Jurkat, Clone E6-1 (cell line): ENCODE data around the gene SCNM1.
A peak's percentile ranks its signal among the peaks of the same experiment; 100 is the strongest.

ENCODE experiments used
- DNase-seq: peaks from one replicate; pipeline ENCODE4 v3.0.0-alpha.2; 2011; ENCODE audit warnings: low read depth, low spot score
- H3K4me3 ChIP-seq: 2 replicates; pipeline ENCODE4 v1.5.1; 2011; ENCODE audit warnings: mild to moderate bottlenecking, low read length, control low read depth, moderate library complexity

SCNM1 gene

DNA sequence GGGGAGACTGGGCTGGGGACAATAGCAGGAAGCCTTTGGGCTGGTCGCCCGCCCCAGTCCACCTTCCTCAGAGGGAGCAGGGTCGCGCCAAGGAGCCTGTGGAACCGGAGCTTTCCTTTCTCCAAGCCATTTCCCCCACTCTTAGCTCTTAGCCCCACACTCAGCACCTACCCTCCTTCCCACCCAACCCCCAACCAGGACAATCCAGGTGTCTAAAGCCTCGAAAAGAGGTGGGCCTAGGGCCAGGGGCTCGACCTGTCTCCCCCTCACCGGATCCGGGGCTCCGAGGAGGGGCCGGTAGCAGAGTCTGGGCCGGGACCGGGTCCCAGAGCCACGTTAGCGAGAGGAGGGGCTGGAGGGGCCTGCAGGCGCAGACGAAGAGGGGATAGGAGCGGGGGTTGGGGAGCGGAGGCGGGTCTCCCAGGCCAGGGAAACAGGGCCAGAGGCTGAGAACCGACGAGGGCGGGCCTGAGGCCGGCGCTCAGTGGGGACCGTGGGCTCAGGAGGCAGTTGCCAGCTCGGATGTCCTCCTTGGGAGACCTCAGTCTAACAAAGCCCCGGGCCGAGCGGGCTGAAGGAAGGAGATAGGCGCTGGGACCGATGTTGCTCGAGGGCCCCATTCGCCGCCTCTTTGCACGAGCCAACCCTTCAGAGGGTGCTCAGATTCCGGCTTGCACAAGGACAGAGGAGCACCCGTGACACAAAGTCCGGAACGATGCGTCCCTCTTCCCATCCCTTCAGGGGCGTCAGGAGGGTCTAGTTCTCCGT, 20.5 kb upstream of the SCNM1 start:
- H3K4me3 ChIP-seq = no peak overlapping the region; the same call in 1 of the 2 replicates
- no peak for DNase-seq

DNA sequence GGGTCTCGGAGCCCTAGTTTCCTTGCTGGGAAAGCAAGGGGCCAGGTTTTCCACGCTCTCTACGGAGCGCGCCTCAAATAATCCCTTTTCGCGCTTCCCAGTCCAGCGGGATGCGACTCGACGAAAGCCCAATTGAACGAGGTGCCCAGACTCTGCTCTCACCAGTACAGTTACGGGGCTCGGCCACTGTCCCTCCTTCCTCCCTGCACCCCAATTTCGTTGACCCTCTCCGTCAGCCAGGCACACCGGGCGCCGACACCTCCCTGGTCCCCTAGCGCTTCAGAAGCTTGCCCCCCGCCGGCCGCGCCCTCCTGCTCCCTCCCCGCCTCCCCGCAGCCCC, 19.9 kb upstream of the SCNM1 start:
- H3K4me3 ChIP-seq = peak overlapping the region; percentile 68
- DNase-seq = no peak

DNA sequence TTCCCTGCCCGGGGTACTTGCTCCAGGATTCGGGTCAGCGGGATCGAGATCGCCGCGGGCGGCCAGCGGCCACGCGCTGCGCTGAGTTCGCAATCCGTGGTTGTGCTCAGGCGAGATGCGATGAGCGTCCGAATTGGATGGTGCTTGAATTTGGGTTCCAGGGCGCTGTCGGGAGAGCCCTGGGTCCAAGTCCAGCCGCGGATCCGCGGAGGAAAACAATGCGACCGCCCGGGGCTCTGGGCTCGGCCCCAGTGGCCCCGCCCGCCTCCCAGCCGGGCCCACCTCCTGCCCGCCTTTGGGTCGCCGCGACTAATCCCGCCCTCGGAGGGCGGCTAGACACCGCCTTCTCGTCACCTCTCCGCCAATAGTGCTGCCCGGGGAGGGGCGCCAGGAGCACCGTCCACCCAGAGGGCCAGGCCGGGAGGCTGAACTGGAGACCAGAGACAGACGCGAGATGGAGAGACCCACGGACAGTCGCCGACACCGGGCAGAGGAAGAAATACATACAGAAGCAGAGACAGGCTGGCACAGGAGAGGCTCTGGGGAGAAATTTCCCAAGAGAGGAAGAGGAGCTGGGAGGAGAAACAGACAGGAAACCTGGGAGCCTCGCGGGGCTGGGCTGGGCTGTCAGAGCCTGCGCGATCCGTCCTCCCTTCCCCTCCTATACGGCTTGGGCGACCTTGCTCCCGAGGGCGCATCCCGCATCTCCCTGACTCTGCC, 19.4 kb upstream of the SCNM1 start, which contains the start of gene SEMA6C:
Gene SEMA6C (minus strand): TSS at position 220 of the 720 bp plus-strand sequence. CDS start 4,010 bp downstream, outside the sequence.
- peak; percentile 52 for DNase-seq
- peak within 1 kb of the TSS; percentile 68 for H3K4me3 ChIP-seq

DNA sequence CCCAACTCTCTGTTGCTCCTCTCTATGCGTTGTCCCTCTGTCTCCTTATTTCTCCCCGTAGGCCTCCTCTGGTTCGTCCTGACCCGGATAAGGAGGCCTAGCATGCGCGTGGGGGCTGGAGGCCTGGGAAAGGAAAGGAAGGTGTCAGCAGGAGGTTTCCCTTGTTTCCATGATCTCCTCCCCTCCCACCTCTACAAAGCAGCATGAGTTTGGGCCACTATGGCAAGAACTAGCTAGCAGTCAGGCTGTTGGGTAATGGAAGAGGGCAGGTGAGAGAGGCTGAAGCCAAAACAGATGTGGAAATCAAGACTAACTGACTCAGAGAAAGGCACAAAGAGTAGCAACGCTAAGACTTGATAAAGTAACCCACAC, 18.8 kb upstream of the SCNM1 start:
- peak overlapping the region; percentile 68 for H3K4me3 ChIP-seq
- DNase-seq = no peak

DNA sequence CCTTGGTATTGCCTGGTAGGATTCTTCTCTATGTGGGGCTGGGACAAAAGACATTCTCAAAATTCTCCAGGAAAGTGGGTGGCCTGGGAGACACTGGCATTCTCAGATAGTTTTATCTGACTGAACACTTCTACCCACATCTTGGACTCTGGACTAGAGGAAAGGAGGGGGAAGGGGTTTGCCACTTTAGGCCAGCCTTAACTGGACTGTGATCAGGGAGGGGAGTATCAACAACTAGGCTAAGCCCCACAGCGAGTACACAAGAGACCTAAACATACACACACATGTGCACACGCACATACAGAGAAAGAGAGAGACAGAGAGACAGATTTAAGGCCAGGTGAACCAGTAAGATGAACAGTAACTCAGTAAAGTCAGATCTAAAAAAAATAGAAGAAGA, 18.3 kb upstream of the SCNM1 start:
- DNase-seq = no peak
- H3K4me3 ChIP-seq = no peak overlapping the region

DNA sequence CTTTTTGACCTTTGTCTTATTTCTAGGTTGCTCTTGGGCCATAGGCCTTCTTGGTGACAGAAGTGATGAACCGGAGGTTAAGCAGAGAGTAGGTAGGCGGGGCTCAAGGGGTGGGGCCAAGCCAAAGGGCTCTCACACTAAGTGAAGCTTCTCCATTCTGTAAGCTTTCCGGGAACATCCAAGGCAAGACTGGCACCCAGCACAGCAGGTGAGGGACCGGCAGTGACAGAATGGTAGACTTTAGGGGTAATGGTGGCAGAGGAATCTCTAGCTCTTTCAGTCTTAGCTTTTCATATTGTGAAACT, 9.5 kb upstream of the SCNM1 start, which contains the start of gene TNFAIP8L2:
Gene TNFAIP8L2 (plus strand): TSS at position 135 of the 305 bp plus-strand sequence. CDS start 2,049 bp downstream, outside the sequence.
- peak within 1 kb of the TSS; percentile 40 for H3K4me3 ChIP-seq
- DNase-seq = peak; percentile 41

DNA sequence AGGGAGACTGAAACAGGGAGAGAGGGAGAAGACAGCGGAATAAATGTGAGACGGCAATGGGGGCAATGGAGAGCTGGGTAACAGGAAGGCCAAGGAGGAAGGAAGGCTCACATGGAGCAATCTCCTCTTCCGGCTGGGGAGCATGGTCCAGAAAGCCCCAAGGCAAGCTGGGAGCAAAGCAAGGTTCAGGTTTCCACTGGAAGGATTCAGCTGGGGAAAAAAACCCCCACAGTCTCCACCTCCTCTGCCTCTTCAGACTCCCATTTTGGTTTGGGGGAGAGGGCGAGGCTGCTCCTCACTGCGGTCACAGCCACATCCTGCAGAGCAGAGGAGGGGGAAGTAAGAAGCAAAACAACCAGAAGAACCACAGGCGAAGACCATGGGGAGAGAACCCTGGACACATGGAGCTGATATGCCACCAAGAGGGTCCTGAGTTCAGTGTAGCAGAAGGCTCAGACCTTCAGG, 8.8 kb upstream of the SCNM1 start:
- DNase-seq = peak; percentile 81
- peak overlapping the region; percentile 40 for H3K4me3 ChIP-seq

DNA sequence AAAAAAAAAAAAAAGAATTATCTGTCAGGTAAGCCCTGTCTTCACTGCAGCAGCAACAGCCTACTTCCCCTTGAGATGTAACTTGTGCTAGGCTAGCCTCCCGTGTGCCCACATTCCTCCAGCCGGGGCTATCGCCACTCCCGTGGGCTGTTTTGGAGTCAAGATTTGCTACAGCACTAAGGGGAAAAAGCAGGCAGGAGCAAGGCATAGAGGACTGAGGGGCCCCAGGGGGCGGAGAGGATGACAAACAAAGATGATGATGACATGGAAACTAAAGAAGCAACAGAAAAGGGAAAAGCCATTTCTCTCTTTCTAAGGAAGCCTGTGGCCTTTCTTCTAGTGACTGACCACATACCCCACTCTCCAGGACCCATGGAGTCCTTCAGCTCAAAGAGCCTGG, 7.6 kb upstream of the SCNM1 start:
- H3K4me3 ChIP-seq = no peak overlapping the region
- no peak for DNase-seq

DNA sequence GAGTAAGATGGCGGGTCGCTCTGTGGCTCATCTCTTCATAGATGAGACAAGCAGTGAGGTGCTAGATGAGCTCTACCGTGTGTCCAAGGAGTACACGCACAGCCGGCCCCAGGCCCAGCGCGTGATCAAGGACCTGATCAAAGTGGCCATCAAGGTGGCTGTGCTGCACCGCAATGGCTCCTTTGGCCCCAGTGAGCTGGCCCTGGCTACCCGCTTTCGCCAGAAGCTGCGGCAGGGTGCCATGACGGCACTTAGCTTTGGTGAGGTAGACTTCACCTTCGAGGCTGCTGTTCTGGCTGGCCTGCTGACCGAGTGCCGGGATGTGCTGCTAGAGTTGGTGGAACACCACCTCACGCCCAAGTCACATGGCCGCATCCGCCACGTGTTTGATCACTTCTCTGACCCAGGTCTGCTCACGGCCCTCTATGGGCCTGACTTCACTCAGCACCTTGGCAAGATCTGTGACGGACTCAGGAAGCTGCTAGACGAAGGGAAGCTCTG, 7.1 kb upstream of the SCNM1 start:
- no peak overlapping the region for H3K4me3 ChIP-seq
- DNase-seq = no peak

DNA sequence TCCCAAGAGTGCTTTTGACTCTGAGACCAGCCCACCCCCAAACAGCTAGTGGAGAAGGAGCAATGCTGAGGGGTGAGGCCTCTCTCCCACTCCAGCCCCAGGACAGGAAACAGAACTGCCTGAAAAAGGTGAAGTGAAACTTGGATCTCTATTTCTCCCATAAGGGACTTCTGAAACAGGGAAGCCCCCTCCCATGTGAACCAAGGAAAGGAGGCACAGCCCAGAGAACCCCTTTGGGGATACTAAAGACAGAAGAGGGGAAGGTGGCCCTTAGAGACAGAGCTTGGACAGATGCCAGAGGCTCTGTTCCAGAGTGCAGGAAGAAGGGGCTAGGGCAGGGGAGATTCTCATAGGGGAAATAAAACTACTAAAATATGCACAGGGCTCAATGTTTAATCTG, 6.6 kb upstream of the SCNM1 start:
- no peak overlapping the region for H3K4me3 ChIP-seq

DNA sequence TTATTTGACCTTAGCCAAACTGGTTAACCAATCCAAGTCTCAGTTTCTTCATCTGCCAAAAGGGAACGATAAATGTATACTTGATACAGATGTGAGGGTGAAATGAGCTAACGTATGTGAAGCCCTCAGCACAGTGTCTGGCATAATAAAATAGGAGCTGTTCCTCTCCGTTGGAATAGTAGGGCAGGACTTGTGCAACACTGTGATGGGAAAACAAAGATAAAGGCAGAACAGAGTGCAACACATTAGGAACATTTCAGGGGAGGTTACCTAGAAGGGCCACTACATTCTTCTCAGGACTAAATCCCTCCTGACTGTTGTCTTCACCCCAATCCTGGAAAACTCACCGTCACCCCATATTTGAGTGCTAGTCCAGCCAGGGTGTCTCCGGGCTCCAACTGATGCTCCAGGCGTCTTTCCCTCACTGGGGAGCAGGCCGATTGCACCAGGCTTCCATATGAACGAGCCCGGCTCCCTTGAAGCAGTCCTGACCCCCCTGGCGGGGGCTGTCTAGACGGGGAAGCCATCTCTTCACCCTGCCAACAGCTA, 1.1 kb upstream of the SCNM1 start:
- H3K4me3 ChIP-seq = peak overlapping the region; percentile 99
- DNase-seq = no peak

More for the DNA sequence above, 6.6 kb upstream of the SCNM1 start:
- no peak for DNase-seq

DNA sequence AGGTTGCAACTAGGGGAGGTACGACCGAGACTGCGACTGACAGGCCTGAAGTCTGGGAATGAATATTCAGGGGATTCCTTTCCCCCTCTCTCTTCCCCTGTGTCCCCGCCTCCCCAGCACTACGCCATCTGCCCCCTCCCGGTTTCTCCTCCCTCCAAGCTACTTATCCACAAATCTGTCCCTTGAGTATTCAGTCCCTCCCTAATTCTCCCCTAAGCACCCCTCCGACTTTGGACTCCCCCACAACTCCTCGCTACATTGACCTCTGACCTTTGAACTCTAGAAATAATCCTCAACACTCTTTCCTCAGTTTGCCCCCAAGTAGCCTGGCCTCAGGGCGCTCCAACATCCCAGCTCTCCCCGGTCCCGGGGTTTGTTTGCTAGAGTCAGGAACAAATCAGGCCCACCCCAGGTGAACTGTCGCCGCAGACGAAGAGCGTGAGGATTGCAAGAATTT, 635 bp upstream of the SCNM1 start:
- DNase-seq = peak; percentile 39

DNA sequence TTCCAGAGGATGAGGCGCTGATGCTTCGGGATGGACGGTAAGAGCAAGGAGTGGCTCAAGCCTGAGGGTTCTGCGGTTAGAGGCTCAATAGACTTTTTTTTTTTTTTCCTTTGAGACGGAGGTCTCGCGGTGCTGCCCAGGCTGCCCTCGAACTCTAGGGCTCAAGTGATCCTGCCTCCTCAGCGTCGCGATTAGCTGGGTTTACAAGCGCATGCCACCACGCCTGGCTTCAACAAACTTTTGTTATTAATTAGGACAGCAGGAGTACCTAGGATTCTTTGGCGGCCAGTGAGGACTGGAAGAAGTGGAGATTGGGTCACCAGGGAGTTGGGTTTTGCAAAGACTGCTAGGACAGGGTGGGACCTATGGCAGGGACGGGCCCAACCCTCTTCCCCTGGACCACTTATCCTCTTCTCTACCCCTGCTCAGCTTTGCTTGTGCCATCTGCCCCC, 587 bp downstream of the SCNM1 start:
- DNase-seq = no peak
- H3K4me3 ChIP-seq = peak overlapping the region; percentile 99

More for the DNA sequence above, 635 bp upstream of the SCNM1 start:
- peak overlapping the region; percentile 99 for H3K4me3 ChIP-seq

DNA sequence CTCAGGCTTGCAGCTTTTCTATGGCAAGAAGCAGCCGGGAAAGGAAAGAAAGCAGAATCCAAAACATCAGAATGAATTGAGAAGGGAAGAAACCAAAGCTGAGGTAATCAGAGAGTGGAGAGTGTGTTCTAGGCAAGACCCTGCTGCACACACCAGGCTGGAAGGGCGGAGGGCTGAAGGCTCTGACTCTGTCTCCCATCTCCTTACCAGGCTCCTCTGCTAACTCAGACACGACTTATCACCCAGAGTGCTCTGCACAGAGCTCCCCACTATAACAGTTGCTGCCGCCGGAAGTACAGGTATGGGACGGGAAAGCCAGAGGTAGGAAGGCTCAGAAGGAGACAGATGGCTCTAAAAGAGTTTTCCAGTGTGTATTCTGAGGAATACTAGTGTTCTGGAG, 1.2 kb downstream of the SCNM1 start:
- peak overlapping the region; percentile 99 for H3K4me3 ChIP-seq
- no peak for DNase-seq

DNA sequence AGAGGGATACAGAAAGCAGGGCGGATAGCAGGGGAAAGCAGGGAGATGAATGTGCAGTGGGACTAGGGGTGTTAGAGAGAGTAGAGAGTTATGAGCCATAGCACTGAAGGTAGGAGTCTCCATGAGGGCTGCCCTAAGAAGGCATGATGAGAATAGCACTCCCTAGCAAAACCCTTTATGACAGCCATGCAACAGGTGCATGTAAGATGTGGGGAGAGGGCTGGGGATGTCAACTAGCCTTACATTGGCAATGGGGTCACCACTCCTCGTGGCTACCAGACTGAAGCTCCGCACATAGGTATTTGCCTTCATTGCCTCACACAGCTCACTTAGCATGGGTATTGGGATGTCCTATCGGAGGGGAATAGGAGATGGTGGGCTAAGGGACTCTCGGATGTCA, 5.2 kb downstream of the SCNM1 start:
- H3K4me3 ChIP-seq = no peak overlapping the region
- DNase-seq = no peak

DNA sequence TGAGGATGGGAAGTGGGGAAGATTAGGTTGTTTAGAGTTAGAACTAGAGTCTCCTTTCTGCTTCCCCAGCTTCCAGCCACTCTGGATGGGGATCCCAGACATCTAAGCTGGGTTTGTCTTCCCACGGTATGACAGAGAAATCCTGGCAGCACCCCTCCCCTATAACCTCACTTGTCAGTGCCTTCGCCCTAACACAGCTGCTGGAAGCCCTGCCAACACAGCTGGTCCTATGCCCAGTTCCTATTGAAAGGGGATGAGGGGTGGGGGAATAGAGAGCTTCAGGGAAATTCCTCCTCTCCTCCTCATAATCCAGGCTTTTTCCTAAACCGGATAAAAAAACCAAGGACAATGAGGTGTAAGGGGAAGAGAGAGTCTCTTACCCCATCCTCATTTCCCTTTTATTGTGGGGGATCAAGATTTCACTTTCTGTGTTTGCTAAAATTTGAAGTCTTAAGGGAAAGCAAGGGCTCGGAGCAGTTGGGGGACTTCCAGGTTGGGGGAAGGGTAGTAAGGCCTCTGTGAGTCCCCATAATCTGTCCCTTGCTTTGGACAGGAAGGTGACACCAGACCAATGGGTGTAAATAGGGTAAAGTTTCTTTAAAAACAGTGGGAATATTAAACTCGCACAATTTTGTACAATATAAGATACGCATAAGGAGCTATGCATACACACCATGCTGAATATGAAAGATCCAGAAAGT, 9.2 kb downstream of the SCNM1 start:
- no peak overlapping the region for H3K4me3 ChIP-seq

DNA sequence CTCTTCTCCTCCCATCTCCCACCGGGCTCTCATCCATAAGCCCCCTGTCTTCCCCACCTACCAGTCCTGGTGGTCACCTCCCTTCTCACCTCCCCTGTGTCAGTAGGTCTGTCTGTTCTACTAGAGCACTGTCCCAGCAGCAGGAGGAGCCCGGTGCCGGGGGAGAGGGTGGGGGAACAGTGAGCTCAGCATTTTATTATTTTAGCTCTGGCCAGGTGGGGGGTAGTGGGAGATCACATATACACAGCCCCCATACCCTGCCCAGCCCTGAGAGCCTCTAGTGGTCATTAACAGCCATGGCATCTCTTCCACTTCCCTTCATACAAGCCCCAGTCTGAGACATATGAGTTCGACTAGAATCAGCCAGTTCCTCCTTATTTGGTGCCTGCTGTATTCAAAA, 9.9 kb downstream of the SCNM1 start, which contains the start of gene TMOD4:
Gene TMOD4 (minus strand): TSS at position 119 of the 400 bp plus-strand sequence. CDS start 1,106 bp downstream, outside the sequence.
- no peak within 1 kb of the TSS for H3K4me3 ChIP-seq
- no peak for DNase-seq

More for the DNA sequence above, 9.2 kb downstream of the SCNM1 start:
- no peak for DNase-seq

DNA sequence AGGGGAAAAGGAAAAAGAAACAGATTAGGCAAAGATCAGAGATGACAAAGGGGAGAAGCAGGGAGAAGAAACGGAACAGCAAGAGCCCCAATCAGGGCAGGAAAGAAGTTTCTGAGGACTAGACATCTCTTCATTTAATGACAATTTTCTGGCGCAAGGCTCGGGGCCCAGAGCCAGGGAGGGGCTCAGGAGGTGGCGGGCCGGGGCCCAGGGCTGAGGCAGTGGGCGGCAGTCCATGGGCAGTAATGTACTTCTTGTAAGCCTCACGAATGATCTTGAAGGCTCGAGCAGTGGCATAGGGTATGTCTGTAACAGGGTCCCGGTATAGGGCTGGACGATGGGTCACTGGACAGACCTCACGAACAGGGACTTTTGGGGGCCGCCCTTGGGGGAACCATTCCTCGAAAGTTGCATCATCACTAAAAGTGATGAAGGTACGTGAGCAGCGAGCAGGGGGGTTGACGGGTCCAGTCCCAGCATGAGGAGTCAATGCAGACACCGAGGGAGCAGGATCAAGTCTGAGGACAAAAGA, 10.6 kb downstream of the SCNM1 start:
- H3K4me3 ChIP-seq = no peak overlapping the region
- no peak for DNase-seq

DNA sequence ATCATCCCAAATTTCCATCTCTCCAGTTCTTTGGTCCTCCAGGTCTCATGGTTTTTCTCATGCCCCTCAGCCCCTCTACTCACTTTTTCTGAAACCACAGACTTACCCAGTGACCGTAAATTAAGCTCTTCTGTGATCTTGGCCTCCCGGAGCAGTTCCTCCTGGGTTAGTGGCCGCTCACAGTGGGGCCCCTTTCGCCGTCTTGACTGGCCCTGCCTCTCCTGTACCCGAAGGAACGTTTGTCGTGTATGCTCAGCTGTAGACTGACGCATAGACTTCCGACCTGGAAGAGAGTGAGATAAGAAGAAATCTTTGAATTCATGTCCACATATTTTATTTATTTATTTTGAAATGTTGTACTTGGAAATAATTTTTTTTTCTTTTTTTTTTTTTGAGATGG, 18.3 kb downstream of the SCNM1 start:
- H3K4me3 ChIP-seq = no peak overlapping the region
- DNase-seq = no peak
